GM12878 (cell line): ENCODE results near the gene ALMS1. TPM values are rescaled to one million over a fixed set of nuclear protein-coding genes. Genes with fewer than 3 reads are reported as not detected.

Experiments
- ATAC-seq: fragments of 200-7000 bp; cut with Tn5 transposase; 3 replicates; pipeline ENCODE4 v1.9.1; 2020; ENCODE audit warnings: mild to moderate bottlenecking, moderate library complexity
- BruUV-seq: library from RNA; stranded (reverse); fragments of 400-500 nt; replicated peaks from 2 replicates; lab custom pipeline; 2021; lab: Mats Ljungman, UMichigan
- CTCF ChIA-PET: fragments of 300-600 bp; sonication (Branson Sonifier 250); formaldehyde crosslinking; extraction: SDS; loops from one replicate; lab custom pipeline; 2021; ENCODE audit warnings: inconsistent platforms; lab: Yijun Ruan, JAX
- POLR2A ChIA-PET: fragments of 350-600 bp; formaldehyde crosslinking; extraction: SDS; loops from one replicate; lab custom pipeline; 2021; ENCODE audit warnings: inconsistent platforms; lab: Charles Lee
- RAD21 ChIA-PET: fragments of 300-600 bp; sonication (Branson Sonifier 250); formaldehyde crosslinking; loops from one replicate; lab custom pipeline; 2023; ENCODE audit warnings: antibody characterized with exemption; ENCODE audit not compliant: unreplicated experiment; lab: Charles Lee
- SMC1A ChIA-PET: fragments of 300-600 bp; sonication (Branson Sonifier 250); formaldehyde crosslinking; loops from one replicate; lab custom pipeline; 2023; ENCODE audit not compliant: unreplicated experiment, uncharacterized antibody; lab: Charles Lee
- DNase-seq: peaks from one replicate; pipeline ENCODE4 v3.0.0-alpha.2; 2011; ENCODE audit warnings: low read depth, low spot score
- FAIRE-seq: peaks from 3 replicates; lab custom pipeline; 2011; peaks lifted over from hg19 to GRCh38; lab: Jason Lieb, UNC
- H2AFZ ChIP-seq: 2 replicates; pipeline ENCODE4 v1.6.0; 2011; ENCODE audit warnings: low read depth, low read length, control low read depth; ENCODE audit not compliant: control insufficient read depth
- H3K27ac ChIP-seq: 2 replicates; pipeline ENCODE4 v1.5.1; 2011; ENCODE audit warnings: control low read depth; ENCODE audit not compliant: control insufficient read depth, insufficient read depth
- H3K27me3 ChIP-seq, 2 experiments: replicated peaks in 1 of 2; 2 replicates each; pipeline versions ENCODE4 v1.6.0 to v1.6.1; 2011; ENCODE audit warnings: low read length in 1 of 2; ENCODE audit not compliant: control insufficient read depth in 2 of 2, insufficient read depth in 2 of 2
- H3K36me3 ChIP-seq, 2 experiments: 2 replicates each; pipeline ENCODE4 v1.5.1; 2011; ENCODE audit warnings: low read length in 1 of 2; ENCODE audit not compliant: control insufficient read depth in 2 of 2, insufficient read depth in 2 of 2
- H3K4me1 ChIP-seq: 2 replicates; pipeline ENCODE4 v1.6.1; 2011; ENCODE audit warnings: mild to moderate bottlenecking, low read length, moderate library complexity, mixed read lengths; ENCODE audit not compliant: control insufficient read depth, insufficient read depth
- H3K4me2 ChIP-seq: 2 replicates; pipeline ENCODE4 v1.6.0; 2011; ENCODE audit warnings: control low read depth; ENCODE audit not compliant: control insufficient read depth, insufficient read depth
- H3K4me3 ChIP-seq: fragments of 200-600 bp; sonication (generic); 2 replicates; pipeline ENCODE4 v1.5.1; 2016
- H3K79me2 ChIP-seq: 2 replicates; pipeline ENCODE4 v1.6.0; 2011; ENCODE audit warnings: low read length; ENCODE audit not compliant: control insufficient read depth, insufficient read depth
- H3K9ac ChIP-seq: 2 replicates; pipeline ENCODE4 v1.8.0; 2011; ENCODE audit warnings: low read length, control low read depth, mixed read lengths; ENCODE audit not compliant: control insufficient read depth, insufficient read depth
- H3K9me3 ChIP-seq: replicated peaks from 3 replicates; pipeline ENCODE4 v1.5.1; 2011; ENCODE audit warnings: mild to moderate bottlenecking, low read length; ENCODE audit not compliant: control insufficient read depth, insufficient read depth
- H4K20me1 ChIP-seq: 2 replicates; pipeline ENCODE4 v1.6.0; 2011; ENCODE audit not compliant: control insufficient read depth, insufficient read depth
- BHLHE40 ChIP-seq, 2 experiments: fragments of 450-650 bp in 1 of 2; IDR thresholded peaks; 2 replicates each; pipeline ENCODE4 v1.6.1; 2011 to 2017; ENCODE audit warnings: low read depth in 2 of 2, borderline replicate concordance in 1 of 2, improper control_type of control experiment in 1 of 2, low read length in 1 of 2, mild to moderate bottlenecking in 1 of 2
- EGR1 ChIP-seq, 2 experiments: IDR thresholded peaks; 1 replicate in 1 of 2; 2 replicates in 1 of 2; pipeline ENCODE4 v1.6.1; 2011 to 2012; ENCODE audit warnings: low read depth in 2 of 2, low read length in 2 of 2, borderline replicate concordance in 1 of 2, mild to moderate bottlenecking in 1 of 2, moderate library complexity in 1 of 2
- RUNX3 ChIP-seq: IDR thresholded peaks from 2 replicates; pipeline ENCODE4 v1.6.1; 2012; ENCODE audit warnings: low read length, inconsistent platforms
- ZBTB33 ChIP-seq: fragments of 450-650 bp; IDR thresholded peaks from 2 replicates; pipeline ENCODE4 v1.6.1; 2017; ENCODE audit warnings: mild to moderate bottlenecking
- ZNF24 ChIP-seq: fragments of 450-650 bp; IDR thresholded peaks from 2 replicates; pipeline ENCODE4 v1.6.1; 2017; ENCODE audit warnings: antibody characterized with exemption, mild to moderate bottlenecking
- WGBS: methylation state at CpG from one replicate; pipeline ENCODE4 v1.1.6; 2016; ENCODE audit warnings: low lambda C conversion rate; ENCODE audit not compliant: insufficient replicate concordance, insufficient coverage; ENCODE audit errors: missing lambda C conversion rate; 5-methylcytosine and 5-hydroxymethylcytosine counted together
- in situ Hi-C: fragments of 300-500 bp; cut with MboI; formaldehyde crosslinking; loops from 9 replicates; pipeline ENCODE4 v1.14.3; 2018; ENCODE audit warnings: mixed read lengths
- intact Hi-C: fragments of 100-400 bp; cut with micrococcal nuclease; formaldehyde crosslinking; loops from one replicate; pipeline ENCODE4 v1.14.2; 2022; ENCODE audit not compliant: unreplicated experiment
- polyA plus RNA-seq, 11 experiments: library from polyadenylated mRNA; depleted of rRNA in 4 of 11; unstranded in 6 of 11; stranded (reverse) in 5 of 11; fragments of >200 nt; fragmentation: Nextera tagmentation in 4 of 11; fragmentation: Illumina TruSeq in 1 of 11; extraction: Ambion mirVana in 4 of 11; extraction: Trizol in 1 of 11; gene quantifications; 1 replicate in 1 of 11; 2 replicates in 10 of 11; pipeline versions ENCODE4 v1.2.1 to v1.2.3, GENCODE V29; 2011 to 2016; ENCODE audit warnings: inconsistent platforms in 2 of 11, missing spikeins in 2 of 11, low read depth in 1 of 11
- total RNA-seq, 4 experiments: library from RNA; depleted of rRNA in 3 of 4; stranded (reverse); fragments of >200 nt in 3 of 4; fragmentation: Illumina TruSeq in 1 of 4; extraction: Trizol in 1 of 4; gene quantifications; 2 replicates each; pipeline versions ENCODE4 v1.2.1 to v1.2.3, GENCODE V29; 2013 to 2021

ALMS1 gene
- total and polyA plus RNA-seq, 10 of the 15 experiments (the other 5 are each of a cell fraction or from before 2014, with no cell fraction given): 1.1 to 25.8 (median 10.6) TPM

- intact Hi-C loops: no loop called here
Observed at GRCh38 chr2:73611193-73611592, 225.6 kb downstream of the ALMS1 start.

More at GRCh38 chr2:73611193-73611592, 225.6 kb downstream of the ALMS1 start:
- Histone ChIP-seq H3K4me2 (no peak overlapping the region), H3K27me3 (no peaks in the 10 kb centered on the region), H2AFZ (no peak overlapping the region), H3K4me1 (peaks cover 4% of the 10 kb centered on the region), H3K9ac (no peak overlapping the region), H3K36me3 (no peaks in the 10 kb centered on the region; a peak in 1 of 4 replicates), H4K20me1 (no peaks in the 10 kb centered on the region), H3K27ac (no peak overlapping the region), H3K79me2 (no peaks in the 10 kb centered on the region), H3K9me3 (no peaks in the 10 kb centered on the region), H3K4me3 (no peak overlapping the region)
- CTCF ChIA-PET: interaction anchor here (0.6 to 0.7 kb wide), 2 partner anchors 79 to 172 kb away, joined by 3 read pairs; no protein-coding TSS in a partner anchor
- WGBS: 57% methylated on average over 4 of the region's 4 CpGs
- FAIRE-seq (no peak), ATAC-seq (no peak), DNase-seq (no peak)
- SMC1A ChIA-PET: no interaction called here
- POLR2A ChIA-PET: no interaction called here
- BruUV-seq: no TSS peak
- RAD21 ChIA-PET: no interaction called here
- TF ChIP-seq BHLHE40 (IDR thresholded peaks at IDR 0.05; ENCODE audit: borderline replicate concordance in 1 of 2, low read depth in 2 of 2, low read length in 1 of 2) (peak in 1 of 2 experiments; percentile 54; a peak in 1 of 4 replicates), ZBTB33 (no peak), RUNX3 (peak; percentile 75), EGR1 (IDR thresholded peaks at IDR 0.05; ENCODE audit: borderline replicate concordance in 1 of 2, low read depth in 2 of 2, low read length in 2 of 2) (0 out of 3 replicates have a peak, but pooled peaks of 1 of the 2 experiments have one; percentile 36), ZNF24 (no peak)
- in situ Hi-C loops: no loop called here
